Measurements from ENCODE around the gene SLC35A3. TPM values are rescaled to one million over a fixed set of nuclear protein-coding genes. Genes with fewer than 3 reads are reported as not detected.

SLC35A3 gene
- total and polyA plus RNA-seq, 2 of the 4 experiments (the other 2 are of a cell fraction) = 9.6 to 13.6 TPM

DNA sequence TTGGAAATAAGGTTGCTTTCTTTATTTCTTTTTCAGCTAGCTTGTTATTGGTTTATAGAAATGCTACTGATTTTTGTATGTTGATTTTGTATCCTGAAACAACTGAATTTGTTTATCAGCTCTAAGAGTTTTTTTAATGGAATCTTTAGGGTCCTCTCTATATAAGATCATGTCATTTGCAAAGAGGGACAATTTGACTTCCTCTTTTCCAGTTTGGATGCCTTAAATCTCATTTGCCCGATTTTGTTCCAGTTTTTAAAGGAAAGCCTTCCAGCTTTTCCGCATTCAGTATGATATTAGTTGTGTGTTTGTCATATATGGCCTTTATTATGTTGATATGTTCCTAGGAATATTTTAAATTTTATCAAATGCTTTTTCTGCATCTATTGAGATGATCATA lies 31.7 kb downstream of the SLC35A3 start:
- peaks cover 14 to 30% of the 10 kb centered on the region in 2 experiments for H3K79me1 ChIP-seq (ENCODE audit: low read depth in 1 of 2, low read length in 2 of 2)
- dilution Hi-C loops (cut with HindIII; ENCODE audit: low sequenced_read_pairs, unreplicated experiment) = no loop called here

More for the DNA sequence above, 31.7 kb downstream of the SLC35A3 start:
- Histone ChIP-seq H3K4ac (ENCODE audit: low read depth, low read length) (no peak overlapping the region), H3K4me1 (ENCODE audit: control insufficient read depth, insufficient read depth, low read length) (no peaks in the 10 kb centered on the region), H3K9me3 (ENCODE audit: control insufficient read depth, insufficient read depth, low read length) (no peaks in the 10 kb centered on the region; the same call in 1 of the 2 replicates), H4K91ac (ENCODE audit: insufficient read depth, low read depth, low read length) (no peak overlapping the region), H2AFZ (replicated peaks; ENCODE audit: low read length, poor library complexity) (no peak overlapping the region), H3K9me1 (ENCODE audit: insufficient read depth, low read length) (no peaks in the 10 kb centered on the region), H2BK120ac (ENCODE audit: low read depth, low read length) (no peak overlapping the region), H3K4me3 (ENCODE audit: insufficient read depth, low read depth, low read length) (no peak overlapping the region), H2BK5ac (ENCODE audit: low read depth, low read length, poor library complexity, severe bottlenecking) (no peak overlapping the region), H2AK9ac (replicated peaks; ENCODE audit: low read depth, low read length, poor library complexity) (no peak overlapping the region), H3K27ac (ENCODE audit: insufficient read depth, low read length) (no peak overlapping the region), H3K23ac (ENCODE audit: low read depth, low read length) (no peak overlapping the region), H2AK5ac (ENCODE audit: low read depth, low read length) (no peak overlapping the region), H3K9ac (ENCODE audit: low read depth, low read length) (no peak overlapping the region), H3K4me2 (ENCODE audit: low read depth, low read length) (no peak overlapping the region), H2BK20ac (ENCODE audit: low read depth, low read length) (no peak overlapping the region), H3K27me3 (ENCODE audit: control insufficient read depth, insufficient read depth, low read length) (no peaks in the 10 kb centered on the region), H3K18ac (ENCODE audit: low read depth, low read length) (no peak overlapping the region), H2BK15ac (ENCODE audit: low read depth, low read length) (no peak overlapping the region), H3K56ac (ENCODE audit: extremely low read depth, insufficient read depth, low read length) (no peak overlapping the region), H3K14ac (replicated peaks; ENCODE audit: low read depth, low read length) (no peak overlapping the region), H4K8ac (ENCODE audit: low read depth in 2 of 2, low read length in 2 of 2) (no peak overlapping the region), H3K36me3 (ENCODE audit: control insufficient read depth, insufficient read depth, low read length) (no peaks in the 10 kb centered on the region; the same call in 1 of the 2 replicates), H4K5ac (ENCODE audit: low read depth, low read length) (no peak overlapping the region), H4K20me1 (ENCODE audit: insufficient read depth, low read length) (peaks cover 3% of the 10 kb centered on the region; the same call in 1 of the 2 replicates)
- no CpG with 5 or more reads among the region's 2 CpGs for WGBS, 2 experiments (ENCODE audit: extremely low coverage in 2 of 2, insufficient read length in 1 of 2)
- ATAC-seq (ENCODE audit: low read depth) (no peak), DNase-seq (no peak)
- intact Hi-C loops (cut with micrococcal nuclease) = no loop called here
- CTCF ChIA-PET = no interaction called here
- POLR2A ChIA-PET (ENCODE audit: unreplicated experiment) = no interaction called here
- TF ChIP-seq, protein P1, sequence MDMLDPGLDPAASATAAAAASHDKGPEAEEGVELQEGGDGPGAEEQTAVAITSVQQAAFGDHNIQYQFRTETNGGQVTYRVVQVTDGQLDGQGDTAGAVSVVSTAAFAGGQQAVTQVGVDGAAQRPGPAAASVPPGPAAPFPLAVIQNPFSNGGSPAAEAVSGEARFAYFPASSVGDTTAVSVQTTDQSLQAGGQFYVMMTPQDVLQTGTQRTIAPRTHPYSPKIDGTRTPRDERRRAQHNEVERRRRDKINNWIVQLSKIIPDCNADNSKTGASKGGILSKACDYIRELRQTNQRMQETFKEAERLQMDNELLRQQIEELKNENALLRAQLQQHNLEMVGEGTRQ (IDR thresholded peaks at IDR 0.05; ENCODE audit: low read depth, low read length) = no peak
- TF ChIP-seq MAFK (IDR thresholded peaks at IDR 0.05; ENCODE audit: low read depth, low read length) (no peak), FOS (IDR thresholded peaks at IDR 0.05; ENCODE audit: low read depth, low read length) (no peak), RFX5 (IDR thresholded peaks at IDR 0.05; ENCODE audit: low read depth, low read length) (no peak), MAZ (IDR thresholded peaks at IDR 0.05; ENCODE audit: borderline replicate concordance, low read depth, low read length) (no peak), POLR2A (IDR thresholded peaks at IDR 0.05; ENCODE audit: low read depth, low read length) (no peak), NFE2L2 (IDR thresholded peaks at IDR 0.05; ENCODE audit: low read depth, low read length) (no peak), RCOR1 (IDR thresholded peaks at IDR 0.05; ENCODE audit: insufficient replicate concordance, low read length) (no peak), MXI1 (IDR thresholded peaks at IDR 0.05; ENCODE audit: borderline replicate concordance, low read depth, low read length) (no peak), SMC3 (IDR thresholded peaks at IDR 0.05; ENCODE audit: low read depth, low read length) (no peak), BHLHE40 (IDR thresholded peaks at IDR 0.05; ENCODE audit: low read depth, low read length) (no peak), CEBPB (IDR thresholded peaks at IDR 0.05; ENCODE audit: low read depth, low read length) (no peak), RAD21 (IDR thresholded peaks at IDR 0.05; ENCODE audit: low read length) (no peak)
- TF ChIP-seq, protein P2, sequence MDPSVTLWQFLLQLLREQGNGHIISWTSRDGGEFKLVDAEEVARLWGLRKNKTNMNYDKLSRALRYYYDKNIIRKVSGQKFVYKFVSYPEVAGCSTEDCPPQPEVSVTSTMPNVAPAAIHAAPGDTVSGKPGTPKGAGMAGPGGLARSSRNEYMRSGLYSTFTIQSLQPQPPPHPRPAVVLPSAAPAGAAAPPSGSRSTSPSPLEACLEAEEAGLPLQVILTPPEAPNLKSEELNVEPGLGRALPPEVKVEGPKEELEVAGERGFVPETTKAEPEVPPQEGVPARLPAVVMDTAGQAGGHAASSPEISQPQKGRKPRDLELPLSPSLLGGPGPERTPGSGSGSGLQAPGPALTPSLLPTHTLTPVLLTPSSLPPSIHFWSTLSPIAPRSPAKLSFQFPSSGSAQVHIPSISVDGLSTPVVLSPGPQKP (IDR thresholded peaks at IDR 0.05; ENCODE audit: borderline replicate concordance, low read depth, low read length) = no peak
- no TSS peak for BruUV-seq (replicated peaks)
- in situ Hi-C loops (cut with MboI; ENCODE audit: low sequenced_read_pairs) = no loop called here
